NCI-H2107 treated with DMSO at 0.1 percent for 48 hours (cell line): ENCODE data around the gene PMPCA.
"Not testable (repeated sequence)": the region's sequence is repeated elsewhere in the genome, so short reads cannot be mapped to it uniquely, and the experiment has no call there.

Source experiments
- DNase-seq: peaks from one replicate; lab custom pipeline; 2025; ENCODE audit not compliant: unreplicated experiment; lab: John Stamatoyannopoulos, UW

Gene PMPCA

DNA sequence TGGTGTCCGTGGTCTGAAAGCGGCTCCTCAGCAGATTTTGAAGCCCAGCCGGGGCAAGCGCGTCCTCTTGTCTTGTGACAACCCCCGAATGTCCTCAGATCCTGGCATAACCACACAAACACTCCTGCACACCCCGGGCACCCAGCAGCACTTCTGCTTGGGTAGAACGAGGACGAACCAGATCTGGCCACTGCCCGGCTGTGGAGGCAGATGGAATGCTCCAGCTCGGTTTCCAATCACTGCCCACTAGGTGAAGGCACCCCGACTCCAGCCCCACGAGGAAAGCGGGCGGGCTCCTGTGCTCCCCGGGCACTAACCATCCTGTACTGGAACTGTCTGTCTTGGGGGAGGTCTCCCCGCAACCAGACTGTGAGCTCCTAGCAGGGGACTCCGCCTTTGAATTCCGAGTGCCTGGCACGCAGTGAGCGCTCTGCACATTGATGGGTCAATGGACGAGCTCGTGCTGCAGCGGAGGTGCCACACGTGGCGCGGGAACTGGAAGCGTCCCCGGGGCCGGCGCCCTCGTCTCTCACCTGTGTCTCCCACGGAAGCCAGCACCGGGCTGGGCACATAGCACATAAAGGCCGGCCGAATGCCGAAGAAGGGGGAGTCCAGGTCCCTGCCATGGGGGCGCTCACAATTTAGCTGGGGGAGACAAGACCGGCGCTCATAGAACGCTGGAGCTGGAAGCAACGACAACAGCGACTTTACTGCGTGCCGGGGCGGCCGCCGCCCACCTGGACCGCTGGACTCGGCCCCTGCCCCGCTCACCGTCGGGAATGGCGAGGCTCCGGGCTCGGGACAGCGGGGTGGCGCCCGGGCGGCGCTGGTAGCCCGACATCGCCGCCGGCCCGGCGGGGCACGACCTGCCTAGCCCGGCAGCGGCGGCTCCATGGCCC lies 652 bp upstream of the PMPCA start:
- DNase-seq, result no peak

DNA sequence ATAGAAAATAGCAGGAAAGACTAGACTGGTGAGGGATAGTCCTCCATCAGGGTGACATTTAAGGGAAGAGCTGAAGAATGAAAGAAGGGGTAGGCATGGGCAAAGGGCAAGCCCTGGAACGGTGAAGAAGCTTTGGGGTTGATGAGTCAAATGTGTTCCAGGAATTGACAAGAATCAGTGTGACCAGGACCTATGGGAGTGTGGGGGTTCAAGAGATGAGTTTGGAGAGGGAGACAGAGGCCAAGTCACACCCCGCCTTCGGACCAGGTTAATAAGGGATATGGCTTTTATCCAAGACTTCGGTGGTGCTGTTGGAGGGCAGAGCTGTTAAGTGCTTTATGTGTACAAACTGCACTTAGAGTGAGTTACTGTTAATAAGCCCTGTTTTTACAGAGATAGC lies 920 bp downstream of the PMPCA start:
- DNase-seq, result no peak

DNA sequence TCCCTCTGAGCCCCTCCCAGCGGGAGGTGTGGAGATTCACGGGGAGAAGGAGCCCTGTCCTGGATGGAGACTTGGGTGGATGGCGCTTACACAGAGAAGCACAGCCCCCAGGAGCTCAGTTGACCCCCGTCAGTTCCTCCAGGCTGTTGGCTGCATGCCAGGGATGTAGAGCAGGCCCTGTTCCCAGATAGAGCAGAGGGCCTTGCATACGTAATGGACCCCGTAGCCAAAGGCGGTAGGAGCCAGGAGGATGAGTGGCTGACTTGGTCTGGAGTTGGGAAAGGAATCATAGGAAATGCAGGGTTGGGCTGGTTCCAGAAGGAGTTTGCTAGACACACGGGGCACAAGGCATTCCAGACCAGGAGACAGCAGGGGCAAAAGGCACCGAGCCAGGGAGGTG lies 2.5 kb downstream of the PMPCA start:
- no peak for DNase-seq

DNA sequence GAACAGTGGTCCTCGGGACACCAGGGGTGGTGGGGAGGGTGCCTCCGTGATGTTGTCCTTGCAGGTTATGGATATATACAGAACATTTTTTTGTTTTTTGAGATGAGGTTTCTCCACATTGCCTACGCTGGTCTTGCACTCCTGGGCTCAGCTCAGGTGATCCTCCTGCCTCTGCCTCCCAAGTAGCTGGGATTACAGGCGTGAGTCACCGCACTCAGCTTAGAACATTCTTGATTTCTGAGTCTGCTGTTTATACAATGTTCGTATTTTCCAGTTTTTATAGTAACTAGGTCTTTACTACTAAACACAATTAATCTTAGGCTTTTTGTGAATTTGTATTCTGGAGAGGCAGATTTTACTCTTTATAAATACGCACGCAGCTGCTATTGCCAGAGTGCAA lies 6.0 kb downstream of the PMPCA start:
- DNase-seq, result no peak

DNA sequence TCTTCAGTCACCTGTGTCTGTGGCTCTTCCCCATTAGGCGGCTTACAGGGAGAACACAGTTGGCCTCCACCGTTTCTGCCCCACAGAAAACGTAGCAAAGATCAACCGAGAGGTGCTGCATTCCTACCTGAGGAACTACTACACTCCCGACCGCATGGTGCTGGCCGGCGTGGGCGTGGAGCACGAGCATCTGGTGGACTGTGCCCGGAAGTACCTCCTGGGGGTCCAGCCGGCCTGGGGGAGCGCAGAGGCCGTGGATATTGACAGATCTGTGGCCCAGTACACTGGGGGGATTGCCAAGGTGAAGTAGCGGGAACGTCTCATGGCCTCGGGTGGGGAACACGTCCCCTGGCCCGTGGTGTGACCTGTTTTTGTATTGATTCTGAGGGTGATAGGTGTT lies 6.5 kb downstream of the PMPCA start:
- no peak for DNase-seq

DNA sequence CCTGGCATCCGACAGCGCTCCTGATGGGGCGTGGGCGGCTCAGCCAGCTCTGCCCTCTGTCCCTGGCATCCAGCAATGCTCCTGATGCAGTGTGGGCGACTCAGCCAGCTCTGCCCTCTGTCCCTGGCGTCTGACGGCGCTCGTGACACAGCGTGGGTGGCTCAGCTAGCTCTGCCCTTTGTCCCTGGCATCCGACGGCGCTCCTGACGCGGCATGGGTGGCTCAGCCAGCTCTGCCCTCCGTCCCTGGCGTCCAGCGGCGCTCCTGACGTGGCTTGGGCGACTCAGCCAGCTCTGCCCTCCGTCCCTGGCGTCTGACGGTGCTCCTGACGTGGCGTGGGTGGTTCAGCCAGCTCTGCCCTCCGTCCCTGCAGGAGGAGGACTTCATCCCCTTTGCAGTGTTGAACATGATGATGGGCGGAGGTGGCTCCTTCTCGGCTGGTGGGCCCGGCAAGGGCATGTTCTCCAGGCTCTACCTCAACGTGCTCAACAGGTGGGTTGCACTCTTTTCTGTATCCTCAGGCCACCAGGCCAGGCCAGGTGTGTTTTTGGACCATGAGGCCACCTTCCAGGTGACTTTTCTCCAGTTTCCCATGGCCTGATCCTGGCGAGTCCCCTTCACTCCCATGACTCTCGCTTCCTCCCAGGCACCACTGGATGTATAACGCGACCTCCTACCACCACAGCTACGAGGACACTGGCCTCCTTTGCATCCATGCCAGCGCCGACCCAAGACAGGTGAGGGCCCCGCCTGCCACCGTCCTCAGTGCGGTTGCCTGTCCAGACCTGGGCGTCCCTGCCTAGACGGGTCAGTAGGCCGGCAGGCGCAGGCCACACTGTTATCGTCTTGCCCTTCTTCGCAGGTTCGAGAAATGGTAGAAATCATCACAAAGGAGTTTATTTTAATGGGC lies 8.0 kb downstream of the PMPCA start:
- no peak for DNase-seq

DNA sequence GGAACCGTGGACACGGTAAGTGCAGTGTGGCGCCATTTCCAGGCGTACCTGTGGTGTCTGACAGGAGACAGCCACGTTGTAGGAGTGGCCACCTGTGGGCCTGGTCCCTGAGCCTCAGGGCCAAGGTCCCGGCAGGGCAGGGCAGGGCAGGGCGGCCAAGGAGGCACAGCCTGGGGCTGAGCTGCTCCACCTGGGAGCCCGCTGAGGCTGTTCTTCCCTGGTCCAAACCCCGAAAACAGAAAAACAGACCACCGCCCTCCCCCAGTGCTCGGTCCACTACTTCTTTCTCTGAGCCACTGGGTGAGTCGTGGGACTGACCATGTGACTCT lies 8.6 kb downstream of the PMPCA start:
- no peak for DNase-seq

DNA sequence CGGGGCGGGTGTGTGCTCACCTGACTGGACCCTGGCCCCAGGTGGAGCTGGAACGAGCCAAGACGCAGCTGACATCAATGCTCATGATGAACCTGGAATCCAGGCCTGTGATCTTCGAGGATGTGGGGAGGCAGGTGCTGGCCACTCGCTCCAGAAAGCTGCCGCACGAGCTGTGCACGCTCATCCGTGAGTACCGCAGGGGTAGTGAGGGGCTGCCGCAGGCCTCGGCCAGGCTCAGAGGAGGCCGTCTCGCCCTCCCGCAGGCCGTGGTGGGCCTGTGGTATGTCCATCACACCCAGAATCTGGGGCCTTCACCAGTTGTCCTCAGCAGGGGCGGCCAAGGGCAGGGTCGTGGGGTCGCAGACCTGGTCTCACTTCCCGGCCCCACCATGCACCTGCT lies 11.3 kb downstream of the PMPCA start:
- no peak for DNase-seq

DNA sequence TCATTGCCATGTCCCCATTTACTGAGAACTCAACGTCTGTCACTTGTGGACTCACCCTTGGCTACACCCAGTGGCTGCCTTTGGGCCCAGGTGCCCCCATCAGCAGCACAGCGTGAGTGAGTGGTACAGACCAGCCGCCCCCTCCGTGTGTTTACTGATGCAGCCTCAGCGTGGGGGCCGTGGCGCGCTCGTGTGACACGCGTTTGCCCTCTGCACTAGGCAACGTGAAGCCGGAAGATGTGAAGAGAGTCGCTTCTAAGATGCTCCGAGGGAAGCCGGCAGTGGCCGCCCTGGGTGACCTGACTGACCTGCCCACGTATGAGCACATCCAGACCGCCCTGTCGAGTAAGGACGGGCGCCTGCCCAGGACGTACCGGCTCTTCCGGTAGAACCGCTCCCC lies 12.4 kb downstream of the PMPCA start:
- no peak for DNase-seq

DNA sequence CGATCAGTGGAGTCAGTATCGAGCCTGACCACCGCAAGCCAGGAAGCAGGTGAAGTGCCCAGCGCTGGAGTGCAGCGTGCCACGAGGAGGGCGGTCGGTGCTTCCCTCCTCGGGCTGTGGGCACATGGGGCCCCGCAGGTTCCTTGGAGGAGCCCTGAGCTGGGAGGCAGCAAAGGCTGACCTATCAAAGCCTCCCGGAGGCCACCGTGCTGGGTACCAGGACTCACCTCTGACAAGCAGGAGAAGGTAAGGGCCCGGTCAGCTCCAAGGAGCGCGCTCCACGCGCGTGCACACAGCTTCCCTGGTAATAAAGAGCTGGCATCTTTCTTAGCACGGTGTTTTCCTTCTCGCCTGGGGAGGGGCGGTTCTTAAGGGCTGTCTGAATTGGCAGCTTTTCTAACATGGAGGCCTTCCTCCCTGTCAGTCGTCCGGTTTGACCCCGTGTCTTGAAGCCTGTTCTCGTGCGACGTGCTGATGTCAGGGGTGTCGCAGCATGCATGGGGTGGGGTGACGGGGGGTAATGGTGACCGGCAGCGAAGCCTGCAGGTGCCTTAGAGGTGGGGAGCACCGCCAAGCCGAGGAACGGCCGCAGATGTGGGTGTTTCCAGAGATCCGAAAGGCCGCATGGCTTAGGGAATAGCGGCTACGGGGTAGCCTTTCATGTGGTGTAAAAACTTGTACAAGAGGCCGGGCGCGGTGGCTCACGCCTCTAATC lies 13.1 kb downstream of the PMPCA start:
- DNase-seq, result no peak

DNA sequence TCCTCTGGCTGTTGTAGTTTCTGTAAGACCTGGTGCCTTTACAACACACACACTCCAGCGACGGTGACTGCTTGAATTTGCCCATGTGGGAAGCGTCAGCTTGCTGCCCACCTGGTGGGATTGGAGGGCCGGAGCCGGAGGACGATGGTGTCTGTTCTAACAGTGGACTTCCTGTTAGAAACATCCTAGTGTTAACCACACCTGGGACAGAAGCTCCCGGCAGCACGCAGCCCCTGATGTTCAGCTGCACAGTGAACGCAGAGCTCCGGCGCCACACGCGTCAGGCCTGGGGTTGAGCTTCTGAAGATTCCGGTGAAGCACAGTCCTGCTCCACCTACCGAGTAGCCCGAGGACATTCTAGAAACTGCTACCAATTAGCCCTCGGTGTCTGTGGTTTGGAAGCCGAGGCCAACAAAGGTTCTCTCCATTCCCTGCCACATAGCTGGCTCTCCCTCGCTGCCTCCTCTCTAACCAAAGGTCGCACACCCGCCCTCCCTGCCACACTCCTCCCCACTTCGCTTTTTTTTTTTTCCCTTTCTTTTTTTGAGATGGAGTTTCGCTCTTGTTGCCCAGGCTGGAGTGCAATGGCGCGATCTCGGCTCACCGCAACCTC lies 14.4 kb downstream of the PMPCA start:
- DNase-seq, result no peak

DNA sequence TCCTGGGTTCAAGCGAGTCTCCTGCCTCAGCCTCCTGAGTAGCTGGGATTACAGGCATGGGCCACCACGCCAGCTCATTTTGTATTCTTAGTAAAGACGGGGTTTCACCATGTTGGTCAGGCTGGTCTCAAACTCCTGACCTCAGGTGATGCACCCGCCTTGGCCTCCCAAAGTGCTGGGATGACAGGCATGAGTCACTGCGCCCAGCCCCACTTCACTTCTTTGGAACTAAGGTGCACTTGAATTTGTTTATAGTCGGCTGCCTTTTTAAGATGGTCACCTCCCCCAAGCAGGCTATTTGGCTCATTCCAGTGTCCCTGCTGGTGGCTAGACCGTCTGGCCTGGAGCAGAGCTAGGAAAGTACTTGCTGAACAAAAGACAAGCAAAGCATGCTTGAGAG lies 14.9 kb downstream of the PMPCA start:
- DNase-seq, result not testable (repeated sequence)

DNA sequence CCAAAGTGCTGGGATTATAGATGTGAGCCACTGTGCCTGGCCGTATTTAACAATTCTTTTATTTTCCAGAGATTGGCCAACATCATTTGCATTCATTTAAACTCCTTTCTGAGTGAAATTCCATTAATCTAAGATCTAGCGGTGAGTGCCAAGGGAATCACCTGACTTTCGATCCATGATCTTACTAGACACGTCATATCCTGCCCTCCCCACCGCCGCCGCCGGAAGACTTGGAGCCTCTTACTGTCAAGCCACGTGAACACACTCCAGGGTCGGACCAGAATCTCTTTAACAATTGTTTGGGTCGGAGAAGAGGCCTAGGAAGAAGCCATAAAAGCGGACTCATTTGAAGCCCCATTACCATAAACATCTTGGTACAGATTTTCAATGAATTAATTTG lies 16.3 kb downstream of the PMPCA start:
- DNase-seq, result no peak

DNA sequence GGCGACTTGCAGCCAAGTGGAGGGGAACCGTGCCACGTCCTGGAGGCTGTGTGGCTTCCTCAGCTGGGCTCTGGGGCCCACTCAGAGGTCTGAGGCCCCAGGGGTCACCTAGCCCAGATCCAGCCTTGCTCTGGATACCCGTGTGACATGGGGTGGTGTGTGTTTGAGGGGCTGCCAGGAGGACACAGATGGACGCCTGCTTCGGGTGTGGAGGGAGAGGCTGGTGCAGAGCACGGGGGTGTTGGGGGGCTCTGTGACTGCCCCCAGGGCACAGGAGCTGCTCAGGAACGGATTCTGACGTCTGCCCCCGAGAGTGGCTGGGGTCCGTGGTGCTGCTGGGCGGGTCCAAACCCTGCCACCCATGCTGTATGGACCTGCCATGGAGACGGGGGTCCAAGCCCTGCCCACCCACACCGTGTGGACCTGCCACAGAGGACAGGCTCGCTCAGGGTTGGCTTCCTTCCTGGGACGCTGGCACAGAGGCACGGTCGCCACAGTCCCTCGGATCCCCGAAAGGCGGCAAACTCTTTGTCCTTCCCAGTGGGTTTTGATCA lies 18.7 kb downstream of the PMPCA start:
- no peak for DNase-seq

DNA sequence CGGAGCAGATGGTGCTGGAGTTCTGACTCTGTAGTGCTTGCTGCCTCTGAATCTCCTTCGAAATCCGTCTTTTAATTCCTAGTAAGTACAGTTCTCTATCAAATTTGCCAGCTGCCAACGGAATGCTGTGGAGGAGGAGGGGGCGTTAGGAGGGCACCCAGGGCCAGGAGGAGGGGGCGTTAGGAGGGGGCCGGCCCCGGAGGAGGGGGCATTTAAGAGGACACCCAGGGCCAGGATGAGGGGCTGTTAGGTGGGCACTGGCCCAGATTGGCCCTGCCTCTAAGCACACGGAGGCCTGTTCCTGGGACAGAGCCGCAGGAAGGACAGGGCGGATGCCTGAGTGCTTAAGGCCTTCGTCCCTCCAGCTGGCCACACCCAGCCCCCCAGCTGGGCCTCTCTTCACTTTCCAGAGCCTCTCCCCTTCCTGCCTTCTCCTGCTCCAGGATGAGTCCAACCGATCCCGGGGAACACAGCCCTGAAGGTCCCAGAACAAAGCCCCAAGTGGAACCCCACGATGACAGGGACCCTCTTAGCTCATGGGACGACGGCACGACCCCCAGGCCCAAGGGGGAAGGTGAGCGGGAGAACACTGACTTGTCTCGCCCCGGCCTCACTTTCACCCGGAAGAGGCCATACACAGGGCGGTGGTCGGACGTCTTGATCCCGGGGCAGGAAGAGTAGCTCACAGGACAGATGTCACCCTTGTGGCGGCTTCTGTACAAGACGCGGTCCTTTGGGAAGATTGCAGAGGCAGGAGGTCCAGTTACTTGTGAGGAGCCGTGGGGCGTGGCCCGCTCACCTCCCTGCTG lies 19.4 kb downstream of the PMPCA start:
- DNase-seq, result no peak

DNA sequence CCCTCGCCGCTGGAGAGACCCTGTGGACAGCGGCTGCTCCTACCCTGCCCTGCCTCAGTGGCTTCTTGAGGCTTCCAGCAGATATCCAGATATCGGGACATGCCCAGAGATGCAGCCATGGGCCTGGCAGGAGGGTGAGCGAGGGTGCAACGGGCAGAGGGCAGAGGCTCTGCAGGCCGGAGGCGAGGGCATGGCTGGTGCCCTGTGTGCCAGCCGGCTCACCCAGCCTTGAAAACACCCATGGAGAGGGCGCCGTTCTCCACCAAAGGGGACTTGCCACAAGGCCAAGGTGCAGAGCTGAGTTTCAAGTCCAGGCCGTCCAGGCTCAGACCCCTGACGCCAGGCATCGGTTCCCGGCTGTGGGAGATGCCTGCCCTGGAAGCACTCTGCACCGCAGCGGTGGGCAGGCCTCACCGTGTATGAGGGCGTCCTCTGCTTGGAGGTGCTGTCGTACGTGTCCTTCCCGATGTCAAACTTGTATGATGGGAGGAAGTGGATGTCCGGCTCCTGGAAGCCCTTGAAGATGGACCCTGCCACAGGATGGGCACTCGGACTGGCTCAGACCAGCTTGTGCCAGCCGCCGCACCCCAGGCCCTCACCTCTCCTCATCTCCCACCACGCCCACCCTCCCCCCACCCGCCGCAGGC lies 20.3 kb downstream of the PMPCA start:
- no peak for DNase-seq

DNA sequence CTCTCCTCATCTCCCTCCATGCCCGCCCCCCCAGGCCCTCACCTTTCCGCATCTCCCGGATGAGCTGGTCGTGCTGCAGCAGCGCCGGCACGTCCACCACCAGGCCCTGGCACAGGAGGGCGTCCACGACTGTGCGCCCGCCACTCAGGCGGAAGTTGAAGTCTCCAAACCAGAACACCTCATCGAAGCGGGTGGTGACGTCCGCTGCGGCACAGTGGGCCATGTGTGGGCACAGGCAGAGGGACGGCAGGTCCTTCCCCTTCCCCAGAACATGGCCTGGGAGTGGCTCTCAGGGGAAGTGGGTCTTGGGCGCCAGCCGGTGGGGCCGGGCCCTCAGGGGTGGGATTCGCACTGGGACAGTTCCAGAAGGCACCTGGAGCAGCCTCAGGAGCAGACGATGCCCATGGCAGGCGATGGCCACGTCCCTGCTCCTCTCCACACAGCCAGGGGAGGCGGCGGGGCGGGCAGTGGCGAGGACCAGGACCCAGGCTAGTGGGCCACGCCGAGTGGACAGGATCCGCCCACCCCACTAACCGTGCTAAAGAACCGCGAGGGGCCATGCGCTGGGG lies 21.4 kb downstream of the PMPCA start:
- DNase-seq, result no peak

DNA sequence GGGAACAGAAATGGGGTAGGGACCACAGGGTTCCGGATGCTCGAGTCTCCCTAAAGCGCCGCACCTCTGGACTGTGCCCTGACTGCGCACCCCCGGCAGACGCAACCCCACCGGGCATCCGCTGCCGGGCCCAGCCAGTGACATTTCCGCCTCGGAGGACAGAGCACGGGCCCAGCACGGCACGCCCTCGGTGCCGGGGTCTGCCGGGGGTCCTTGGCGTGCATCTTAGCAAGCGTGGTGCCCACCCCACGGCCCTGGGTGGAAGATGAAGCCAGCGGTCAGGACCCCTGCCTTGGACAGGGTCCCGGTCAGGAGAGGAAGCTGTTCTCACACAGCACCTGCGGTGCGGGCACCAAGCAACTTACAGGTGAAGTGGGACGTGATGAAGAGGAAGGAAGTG lies 22.1 kb downstream of the PMPCA start:
- DNase-seq, result no peak

DNA sequence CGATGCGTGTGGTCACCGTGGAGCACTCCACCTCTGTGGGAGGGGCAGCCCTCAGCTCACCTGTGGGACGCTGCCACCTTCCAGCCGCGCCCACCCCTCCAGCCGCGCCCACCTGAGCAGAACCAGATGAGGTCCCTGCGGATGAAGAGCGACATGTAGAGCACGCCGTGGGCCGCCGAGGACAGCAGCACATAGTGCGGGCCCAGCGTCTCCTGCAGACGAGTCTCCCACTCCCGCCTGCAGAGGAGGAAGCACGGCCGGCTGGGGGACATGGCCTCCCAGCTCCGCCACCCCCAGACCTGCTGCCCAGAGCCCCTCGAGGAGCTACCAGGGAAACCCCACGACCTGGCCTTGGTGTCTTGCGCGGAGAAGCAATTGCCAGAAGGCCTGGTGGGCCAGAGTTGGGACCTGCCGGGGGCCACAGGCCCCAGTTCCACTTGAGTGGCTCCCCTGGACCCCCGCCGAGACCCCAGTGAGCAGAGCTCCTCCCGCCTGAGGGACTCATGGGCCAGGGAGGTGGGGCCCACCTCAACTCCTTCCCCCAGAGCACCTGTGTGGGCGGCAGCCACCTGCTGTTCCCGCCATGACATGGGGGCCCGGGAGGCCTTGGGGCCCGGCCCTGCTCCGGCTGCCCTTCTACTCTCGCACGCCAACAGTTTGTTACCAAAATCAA lies 22.7 kb downstream of the PMPCA start:
- no peak for DNase-seq
